K562 (cell line): ENCODE results near the gene POLR3GL. TPM values are rescaled to one million over a fixed set of nuclear protein-coding genes. Genes with fewer than 3 reads are reported as not detected.

Experiments used
- ATAC-seq: fragments of 200-7000 bp; cut with Tn5 transposase; 3 replicates; pipeline ENCODE4 v1.9.1; 2020; ENCODE audit warnings: moderate library complexity
- BruUV-seq: library from RNA; stranded (reverse); fragments of 400-500 nt; replicated peaks from 2 replicates; lab custom pipeline; 2021; lab: Mats Ljungman, UMichigan
- CTCF ChIA-PET: fragments of 300-600 bp; formaldehyde crosslinking; extraction: SDS; loops from one replicate; lab custom pipeline; 2021; ENCODE audit warnings: low intra/inter-chr PET ratio; lab: Yijun Ruan, JAX
- POLR2A ChIA-PET: fragments of 300-600, 350-650 bp; sonication (Branson Sonifier 250); formaldehyde crosslinking; extraction: SDS; loops from one replicate; lab custom pipeline; 2021; ENCODE audit warnings: antibody characterized with exemption, inconsistent platforms; lab: Yijun Ruan, JAX
- DNase-seq, 4 experiments: peaks; one replicate each; pipeline versions ENCODE4 v3.0.0 to v3.0.0-alpha.2; 2011 to 2018; ENCODE audit warnings: low spot score in 3 of 4, mixed read lengths in 3 of 4; ENCODE audit errors: extremely low read depth in 1 of 4
- FAIRE-seq: peaks from 2 replicates; lab custom pipeline; 2011; peaks lifted over from hg19 to GRCh38; lab: Jason Lieb, UNC
- H2AFZ ChIP-seq: 2 replicates; pipeline ENCODE4 v1.6.0; 2011; ENCODE audit warnings: low read depth, low read length, control low read depth, inconsistent platforms
- H3K27ac ChIP-seq: fragments of 200-600 bp; 3 replicates; pipeline ENCODE4 v1.8.0; 2011; ENCODE audit warnings: low read depth, mild to moderate bottlenecking, control low read depth, inconsistent platforms, low read length, moderate library complexity, mixed read lengths; ENCODE audit errors: extremely low read depth
- H3K27me3 ChIP-seq, 2 experiments: fragments of 300-600 bp in 1 of 2; 2 replicates in 1 of 2; 3 replicates in 1 of 2; pipeline versions ENCODE4 v1.6.0 to v1.8.0; 2011; ENCODE audit warnings: inconsistent platforms in 2 of 2, low read length in 2 of 2, mild to moderate bottlenecking in 1 of 2, mixed read lengths in 1 of 2, moderate library complexity in 1 of 2; ENCODE audit not compliant: control insufficient read depth in 2 of 2, insufficient read depth in 2 of 2
- H3K36me3 ChIP-seq: fragments of 300-600 bp; 3 replicates; pipeline ENCODE4 v1.8.0; 2011; ENCODE audit warnings: mild to moderate bottlenecking, low read length, inconsistent platforms; ENCODE audit not compliant: control insufficient read depth, insufficient read depth
- H3K4me1 ChIP-seq, 2 experiments: fragments of 200-600 bp in 1 of 2; replicated peaks in 1 of 2; 2 replicates in 1 of 2; 3 replicates in 1 of 2; pipeline versions ENCODE4 v1.5.1 to v1.8.0; 2011; ENCODE audit warnings: inconsistent platforms in 2 of 2, low read length in 2 of 2, mild to moderate bottlenecking in 1 of 2, mixed read lengths in 1 of 2, moderate library complexity in 1 of 2; ENCODE audit not compliant: control insufficient read depth in 2 of 2, insufficient read depth in 2 of 2
- H3K4me2 ChIP-seq: 2 replicates; pipeline ENCODE4 v1.6.1; 2011; ENCODE audit warnings: low read length, control low read depth, inconsistent platforms, mixed read lengths; ENCODE audit not compliant: insufficient read depth
- H3K4me3 ChIP-seq: fragments of 200-600 bp; sonication (generic), shearing (Covaris generic); 2 replicates; pipeline ENCODE4 v1.5.1; 2016; ENCODE audit warnings: control low read depth, inconsistent platforms
- H3K79me2 ChIP-seq: fragments of 200-600 bp; 3 replicates; pipeline ENCODE4 v1.8.0; 2011; ENCODE audit warnings: low read length, inconsistent platforms; ENCODE audit not compliant: control insufficient read depth, insufficient read depth
- H3K9ac ChIP-seq, 2 experiments: 2 replicates each; pipeline versions ENCODE4 v1.6.0 to v1.6.1; 2011; ENCODE audit warnings: low read depth in 2 of 2, low read length in 2 of 2, control low read depth in 1 of 2, inconsistent platforms in 1 of 2, mild to moderate bottlenecking in 1 of 2, mixed read lengths in 1 of 2; ENCODE audit not compliant: insufficient read depth in 1 of 2
- H3K9me1 ChIP-seq: one replicate; pipeline ENCODE4 v1.6.0; 2011; ENCODE audit warnings: inconsistent platforms, mild to moderate bottlenecking, low read length, moderate library complexity; ENCODE audit not compliant: control insufficient read depth, insufficient read depth
- H3K9me3 ChIP-seq: replicated peaks from 2 replicates; pipeline ENCODE4 v1.5.1; 2011; ENCODE audit warnings: low read depth, low read length, inconsistent platforms; ENCODE audit not compliant: control insufficient read depth, insufficient read depth
- H4K20me1 ChIP-seq: replicated peaks from 2 replicates; pipeline ENCODE4 v1.6.1; 2011; ENCODE audit warnings: low read length, inconsistent platforms, mixed read lengths; ENCODE audit not compliant: control insufficient read depth, insufficient read depth
- ARID1B ChIP-seq: fragments of 450-650 bp; IDR thresholded peaks from 2 replicates; pipeline ENCODE4 v1.6.1; 2016; ENCODE audit warnings: antibody characterized with exemption, mild to moderate bottlenecking, inconsistent platforms
- C11orf30 ChIP-seq: fragments of 450-650 bp; IDR thresholded peaks from 2 replicates; pipeline ENCODE4 v1.6.1; 2016; ENCODE audit warnings: low read depth, mild to moderate bottlenecking
- ETV1 ChIP-seq: fragments of 450-650 bp; conservative IDR thresholded peaks from 2 replicates; pipeline ENCODE4 v1.6.1; 2016; ENCODE audit warnings: missing genetic modification characterization, control low read depth, low read depth, missing compliant biosample characterization
- FOXK2 ChIP-seq, 2 experiments: fragments of 450-650 bp; IDR thresholded peaks in 1 of 2; conservative IDR thresholded peaks in 1 of 2; 2 replicates each; pipeline ENCODE4 v1.6.1; 2016; ENCODE audit warnings: low read depth in 2 of 2, mild to moderate bottlenecking in 1 of 2
- HLTF ChIP-seq: fragments of 450-650 bp; IDR thresholded peaks from 2 replicates; pipeline ENCODE4 v1.6.1; 2016
- POLR2A ChIP-seq: fragments of 450-650 bp; conservative IDR thresholded peaks from 2 replicates; pipeline ENCODE4 v1.6.1; 2016
- POLR2G ChIP-seq: fragments of 200-400 bp; formaldehyde crosslinking; IDR thresholded peaks from 2 replicates; pipeline ENCODE4 v1.6.1; 2017; ENCODE audit warnings: low read depth, mild to moderate bottlenecking, antibody characterized with exemption, low read length, moderate library complexity
- RBFOX2 ChIP-seq: fragments of 200-400 bp; formaldehyde crosslinking; IDR thresholded peaks from 2 replicates; pipeline ENCODE4 v1.6.1; 2017; ENCODE audit warnings: low read depth, mild to moderate bottlenecking, low read length, moderate library complexity
- RBM25 ChIP-seq: fragments of 200-400 bp; formaldehyde crosslinking; IDR thresholded peaks from 2 replicates; pipeline ENCODE4 v1.6.1; 2018; ENCODE audit warnings: low read length, low read depth, moderate library complexity; ENCODE audit not compliant: severe bottlenecking
- SIRT6 ChIP-seq: IDR thresholded peaks from one replicate; pipeline ENCODE4 v1.6.1; 2012; ENCODE audit warnings: low read depth, mild to moderate bottlenecking, control low read depth, inconsistent platforms, low read length, moderate library complexity
- SIX5 ChIP-seq, 2 experiments: IDR thresholded peaks; 2 replicates each; pipeline ENCODE4 v1.6.1; 2011; ENCODE audit warnings: low read length in 2 of 2, borderline replicate concordance in 1 of 2, low read depth in 1 of 2, mild to moderate bottlenecking in 1 of 2, moderate library complexity in 1 of 2; ENCODE audit not compliant: insufficient read depth in 1 of 2
- ZBED1 ChIP-seq: IDR thresholded peaks from 2 replicates; pipeline ENCODE4 v1.6.1; 2014
- ZNF121 ChIP-seq: sonication (generic); formaldehyde crosslinking; conservative IDR thresholded peaks from 2 replicates; pipeline ENCODE4 v1.8.0; 2022; ENCODE audit warnings: missing genetic modification reagents
- ZNF3 ChIP-seq: fragments of 250-450 bp; sonication (Bioruptor Pico); IDR thresholded peaks from 2 replicates; pipeline ENCODE4 v1.5.0; 2021; ENCODE audit warnings: mild to moderate bottlenecking, moderate library complexity
- ZNF316 ChIP-seq: fragments of 450-650 bp; IDR thresholded peaks from 2 replicates; pipeline ENCODE4 v1.6.1; 2016
- ZNF780A ChIP-seq: fragments of 250-450 bp; sonication (Bioruptor Pico); IDR thresholded peaks from 2 replicates; pipeline ENCODE4 v1.5.0; 2021; ENCODE audit warnings: mild to moderate bottlenecking
- WGBS: fragments of 100-300 bp; shearing (Covaris generic); methylation state at CpG from one replicate; pipeline ENCODE4 v1.1.6; 2016; ENCODE audit warnings: low coverage, mixed read lengths; ENCODE audit not compliant: insufficient coverage; ENCODE audit errors: missing lambda C conversion rate; 5-methylcytosine and 5-hydroxymethylcytosine counted together
- in situ Hi-C: fragments of 300-500 bp; cut with MboI; formaldehyde crosslinking; loops from 4 replicates; pipeline ENCODE4 v1.15.0; 2018; ENCODE audit warnings: inconsistent platforms, mixed read lengths
- intact Hi-C: fragments of 100-400 bp; cut with micrococcal nuclease; formaldehyde crosslinking; loops from 2 replicates; pipeline ENCODE4 v1.14.2; 2022
- polyA plus RNA-seq, 8 experiments: library from polyadenylated mRNA; depleted of rRNA in 4 of 8; stranded (reverse) in 5 of 8; unstranded in 3 of 8; fragments of >200 nt; fragmentation: Nextera tagmentation in 2 of 8; fragmentation: Illumina TruSeq in 1 of 8; extraction: Ambion mirVana in 2 of 8; extraction: Trizol in 1 of 8; gene quantifications; 2 replicates each; pipeline versions ENCODE4 v1.2.1 to v1.2.3, GENCODE V29; 2011 to 2014; ENCODE audit warnings: inconsistent platforms in 1 of 8, missing spikeins in 1 of 8
- total RNA-seq, 7 experiments: library from RNA; depleted of rRNA in 6 of 7; stranded (reverse); fragments of >200 nt in 6 of 7; fragmentation: Illumina TruSeq in 2 of 7; extraction: Trizol in 2 of 7; gene quantifications; 2 replicates each; pipeline versions ENCODE4 v1.2.1 to v1.2.3, GENCODE V29; 2011 to 2021; ENCODE audit warnings: low replicate concordance in 1 of 7
- TF ChIP-seq, protein P1 (sequence below): conservative IDR thresholded peaks from 2 replicates; pipeline ENCODE4 v1.6.1; 2011; ENCODE audit warnings: low read depth, mild to moderate bottlenecking, low read length; ENCODE audit not compliant: control insufficient read depth

POLR3GL gene
- total and polyA plus RNA-seq, 9 of the 15 experiments (the other 6 are each of a cell fraction or from before 2014, with no cell fraction given): 14.6 to 48.4 (median 38.2) TPM

DNA sequence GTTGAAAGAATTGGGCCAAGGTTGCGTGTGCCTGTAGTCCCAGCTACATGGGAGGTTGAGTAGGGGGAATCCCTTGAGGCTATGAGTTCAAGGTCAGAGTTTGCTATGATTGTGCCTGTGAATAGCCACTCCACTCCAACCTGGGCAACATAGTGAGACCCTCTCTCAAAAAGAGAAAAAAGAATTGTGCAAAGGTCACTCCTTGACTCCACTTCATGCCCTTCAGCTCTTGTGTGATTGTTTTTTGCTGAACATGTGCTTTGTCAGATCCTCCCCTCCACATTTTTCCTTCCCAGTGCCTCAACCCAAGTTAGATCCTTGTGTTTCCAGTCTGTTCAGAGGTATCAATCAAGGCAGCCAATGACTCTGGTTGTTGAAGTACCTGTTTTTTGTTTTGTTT is 23.4 kb downstream of the POLR3GL start:
- Histone ChIP-seq H3K4me1 (peaks cover 12 to 39% of the 10 kb centered on the region in 2 experiments), H3K36me3 (peaks cover 12% of the 10 kb centered on the region; the same call in 2 of the 3 replicates), H3K9me1 (no peaks in the 10 kb centered on the region), H4K20me1 (peaks cover 10% of the 10 kb centered on the region), H2AFZ (peak overlapping the region; percentile 34; the same call in 1 of the 2 replicates), H3K4me2 (no peak overlapping the region), H3K27ac (no peak overlapping the region), H3K79me2 (peaks cover 16% of the 10 kb centered on the region), H3K9me3 (no peaks in the 10 kb centered on the region), H3K4me3 (no peak overlapping the region), H3K27me3 (no peaks in the 10 kb centered on the region), H3K9ac (no peak overlapping the region)
- no peak for DNase-seq
- no peak for ATAC-seq
- peak; percentile 49 for TF ChIP-seq POLR2A
- TF ChIP-seq ZNF316: peak; percentile 68
- TF ChIP-seq ARID1B: no peak
- peak; percentile 46; the same call in 1 of the 2 replicates for TF ChIP-seq POLR2G
- no peak for TF ChIP-seq FOXK2 (conservative IDR thresholded peaks at IDR 0.05 in 1 of 2, IDR thresholded peaks at IDR 0.05 in 1 of 2; ENCODE audit: low read depth in 2 of 2)
- TF ChIP-seq SIX5 (IDR thresholded peaks at IDR 0.05; ENCODE audit: borderline replicate concordance in 1 of 2, insufficient read depth in 1 of 2, low read depth in 1 of 2, low read length in 2 of 2): no peak
- no peak for TF ChIP-seq ZNF3 (CRISPR knock-in tag)
- peak; percentile 42 for TF ChIP-seq RBM25
- peak; percentile 53 for TF ChIP-seq RBFOX2
- no peak for TF ChIP-seq ZNF780A (CRISPR knock-in tag)
- no peak for TF ChIP-seq SIRT6
- TF ChIP-seq, protein P1, sequence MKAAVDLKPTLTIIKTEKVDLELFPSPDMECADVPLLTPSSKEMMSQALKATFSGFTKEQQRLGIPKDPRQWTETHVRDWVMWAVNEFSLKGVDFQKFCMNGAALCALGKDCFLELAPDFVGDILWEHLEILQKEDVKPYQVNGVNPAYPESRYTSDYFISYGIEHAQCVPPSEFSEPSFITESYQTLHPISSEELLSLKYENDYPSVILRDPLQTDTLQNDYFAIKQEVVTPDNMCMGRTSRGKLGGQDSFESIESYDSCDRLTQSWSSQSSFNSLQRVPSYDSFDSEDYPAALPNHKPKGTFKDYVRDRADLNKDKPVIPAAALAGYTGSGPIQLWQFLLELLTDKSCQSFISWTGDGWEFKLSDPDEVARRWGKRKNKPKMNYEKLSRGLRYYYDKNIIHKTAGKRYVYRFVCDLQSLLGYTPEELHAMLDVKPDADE: no peak
- no peak for TF ChIP-seq HLTF
- no peak for TF ChIP-seq ETV1 (tag)
- TF ChIP-seq C11orf30: peak; percentile 44; the same call in 1 of the 2 replicates
- peak; percentile 43; the same call in 1 of the 2 replicates for TF ChIP-seq ZNF121 (CRISPR knock-in tag)
- no peak for TF ChIP-seq ZBED1
- BruUV-seq: no TSS peak
- WGBS: 100% methylated on average over 1 of the region's 1 CpG
- in situ Hi-C loops (no loop called here), intact Hi-C loops (no loop called here)
- CTCF ChIA-PET: no interaction called here
- POLR2A ChIA-PET: interaction anchor here (0.5 to 15.5 kb wide), 19 partner anchors 5 to 136 kb away, joined by 3 to 320 read pairs (median 4); partner anchors contain the start of genes ANKRD34A, ANKRD35, HJV and PIAS3
- no peak for FAIRE-seq
